Measurements from ENCODE around the gene PTPRM.

Gene PTPRM

GRCh38 chr18:7677424-7677823 is 110.3 kb downstream of the PTPRM start:
- DNase-seq: no peak

DNA sequence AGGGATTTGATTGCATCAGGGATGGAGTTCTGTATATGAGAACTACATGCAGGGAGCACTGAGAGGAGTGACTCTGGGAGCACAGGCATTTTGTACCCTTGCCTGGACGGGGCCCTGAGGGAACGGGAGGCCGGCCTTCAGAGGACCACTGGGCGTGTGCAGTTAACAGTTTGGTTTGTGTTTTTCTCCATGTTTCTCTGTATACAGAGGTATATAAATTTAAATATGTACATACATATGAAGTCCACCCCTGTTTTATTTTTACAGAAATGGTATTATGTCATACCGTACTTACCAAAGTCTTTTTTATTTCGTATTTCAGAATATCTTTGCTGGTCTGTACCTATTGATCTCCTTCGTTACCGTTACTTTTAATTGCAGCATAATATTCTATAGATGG is 111.3 kb downstream of the PTPRM start:
- DNase-seq: no peak

GRCh38 chr18:7678801-7679200 is 111.7 kb downstream of the PTPRM start:
- no peak for DNase-seq

- DNase-seq: no peak
These were observed 114.2 kb downstream of the PTPRM start for GRCh38 chr18:7681298-7681697.

GRCh38 chr18:7682321-7682720 is 115.2 kb downstream of the PTPRM start:
- DNase-seq: no peak

DNA sequence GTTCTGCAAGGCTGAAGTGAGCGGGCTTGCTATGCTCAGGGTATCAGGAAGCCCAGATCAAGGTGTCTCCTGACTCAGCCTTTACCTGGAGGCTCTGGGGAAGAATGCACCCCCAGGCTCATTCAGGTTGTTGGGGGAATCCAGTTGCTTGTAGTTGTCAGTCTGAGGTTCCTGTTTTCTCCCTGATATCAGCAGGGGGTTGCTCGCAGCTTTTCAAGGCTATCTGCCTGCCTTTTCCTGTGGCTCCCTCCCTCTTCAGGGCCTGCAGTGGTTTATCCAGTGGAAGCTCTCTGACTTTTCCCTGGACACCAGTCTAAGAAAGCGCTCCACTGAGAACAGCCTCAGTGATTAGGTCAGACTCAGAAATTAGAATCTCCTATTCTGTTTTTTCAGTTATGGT is 116.6 kb downstream of the PTPRM start:
- no peak for DNase-seq

DNA sequence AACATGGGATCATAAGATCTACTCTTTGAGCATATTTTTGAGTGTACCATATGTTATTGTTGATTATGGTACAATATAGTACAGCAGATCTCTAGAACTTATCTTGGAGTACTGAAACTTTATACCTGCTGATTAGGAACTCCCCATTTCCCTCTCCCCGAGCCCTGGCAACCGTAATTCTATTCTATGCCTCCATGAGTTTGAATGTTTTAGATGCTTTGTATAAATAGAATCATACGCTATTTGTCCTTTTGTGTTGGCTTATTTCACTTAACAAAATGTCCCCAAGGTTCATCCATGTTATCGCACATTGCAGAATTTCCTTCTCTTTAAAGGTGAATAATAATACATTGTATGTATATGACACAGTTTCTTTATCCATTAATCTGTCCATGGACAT is 117.2 kb downstream of the PTPRM start:
- DNase-seq: no peak

DNA sequence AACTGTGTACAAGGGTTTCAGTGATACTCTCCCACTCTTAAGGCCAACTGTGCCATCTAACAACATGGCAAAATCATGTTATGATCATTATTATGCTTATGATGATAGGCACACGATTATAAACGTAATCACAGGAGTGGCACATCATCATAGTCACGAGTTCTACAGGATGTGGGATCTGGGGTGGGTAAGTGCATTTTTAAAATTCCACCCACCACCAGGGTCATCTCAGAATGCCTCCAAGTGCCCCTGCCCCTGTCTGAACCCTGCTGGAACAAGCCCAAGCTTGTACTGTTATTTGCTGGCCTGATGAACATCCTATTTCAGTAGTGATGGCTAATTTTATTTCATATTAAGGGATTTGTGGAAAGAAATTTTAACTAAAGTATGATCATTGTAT is 117.8 kb downstream of the PTPRM start:
- no peak for DNase-seq

DNA sequence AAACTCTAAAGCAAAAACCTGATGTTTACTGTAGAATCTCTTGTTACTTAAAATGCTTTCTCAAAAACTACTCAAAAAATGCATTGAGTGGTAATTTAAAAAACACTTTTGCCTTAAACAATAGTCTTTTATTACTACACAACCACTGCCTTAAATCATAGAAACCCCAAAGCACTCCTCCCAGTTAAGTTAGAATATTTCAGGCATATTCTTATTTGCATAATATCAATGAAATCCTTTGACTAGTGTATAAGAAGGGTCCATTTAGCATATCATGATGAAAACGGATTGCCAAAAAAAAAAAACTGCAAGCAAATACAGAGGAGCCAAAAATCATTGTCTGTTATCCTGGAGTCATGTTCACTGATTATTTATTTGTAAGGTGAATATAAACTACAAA is 119.2 kb downstream of the PTPRM start:
- DNase-seq: no peak

- no peak for DNase-seq
These were observed 121.5 kb downstream of the PTPRM start for GRCh38 chr18:7688580-7688979.

DNA sequence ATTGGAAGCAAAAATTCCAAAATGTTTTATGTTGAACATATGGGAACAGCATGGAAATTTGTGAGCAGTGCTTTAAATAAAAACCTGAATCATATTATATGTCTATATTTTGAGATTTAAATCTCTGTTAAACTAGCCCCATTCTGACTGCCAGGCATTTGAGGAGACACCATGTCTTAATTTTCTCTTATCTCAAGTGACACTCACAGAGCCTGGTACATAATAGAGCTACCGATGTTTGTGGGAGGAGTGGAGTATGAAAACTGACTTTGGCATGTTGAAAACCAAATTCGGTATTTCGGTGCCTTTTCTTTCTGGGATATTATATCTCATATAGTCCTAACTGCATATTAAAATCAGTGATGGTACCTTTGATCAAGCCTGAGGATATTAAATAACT is 124.1 kb downstream of the PTPRM start:
- no peak for DNase-seq

DNA sequence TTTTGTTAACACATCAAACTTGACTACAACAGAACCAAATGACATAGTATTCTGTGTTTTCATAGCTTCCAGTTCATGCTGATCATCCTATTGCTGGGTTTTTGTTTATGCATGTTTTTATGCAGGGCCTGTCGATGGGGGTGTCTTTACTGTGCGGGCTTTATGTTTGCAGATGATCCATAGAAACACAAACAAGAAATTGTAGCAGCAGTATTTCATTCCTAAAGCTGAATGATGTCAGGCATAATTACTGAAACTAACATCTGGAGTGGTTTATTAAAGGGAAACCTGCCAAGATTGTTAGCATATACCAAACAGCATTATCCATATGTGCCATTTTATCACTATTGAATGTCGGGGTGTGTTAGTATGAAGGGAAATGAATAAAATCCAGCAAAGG is 129.7 kb downstream of the PTPRM start:
- no peak for DNase-seq

DNA sequence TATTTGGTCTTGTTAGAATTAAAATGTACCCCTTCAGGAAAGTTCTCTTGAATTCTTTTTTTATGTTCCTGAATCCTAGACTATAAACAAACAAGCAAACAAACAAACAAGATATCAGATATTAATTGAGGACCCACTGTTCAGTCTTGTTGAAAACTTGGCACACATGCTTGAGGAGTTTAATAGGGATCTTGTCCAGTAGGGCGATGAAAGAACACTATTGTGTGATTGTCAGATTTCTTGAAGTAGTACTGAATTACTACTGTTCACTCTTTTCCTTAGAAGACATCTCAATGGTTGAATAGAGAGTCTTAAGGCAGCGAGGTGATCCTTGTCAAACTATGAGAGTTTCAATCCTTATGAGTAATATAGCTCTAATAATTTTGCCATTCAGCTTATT is 130.2 kb downstream of the PTPRM start:
- DNase-seq: no peak

- DNase-seq: no peak
These were observed 144.4 kb downstream of the PTPRM start for GRCh38 chr18:7711495-7711894.

DNA sequence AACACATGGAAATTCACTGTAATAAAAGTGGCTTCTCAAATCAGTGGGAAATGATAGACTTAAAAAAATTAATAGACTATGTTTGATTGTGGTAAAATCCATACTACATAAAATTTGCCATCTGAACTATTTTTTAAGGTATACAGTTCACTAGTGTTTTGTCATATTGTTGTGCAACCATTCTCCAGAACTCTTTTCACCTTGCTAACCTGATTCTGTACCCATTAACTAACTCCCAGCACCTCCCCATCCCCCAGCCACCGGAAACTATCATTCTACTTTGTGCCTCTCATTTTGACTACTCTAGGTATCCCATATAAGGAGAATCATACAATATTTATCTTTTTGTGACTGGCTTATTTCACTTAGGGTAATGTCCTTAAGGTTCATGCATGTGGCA is 153.3 kb downstream of the PTPRM start:
- no peak for DNase-seq

DNA sequence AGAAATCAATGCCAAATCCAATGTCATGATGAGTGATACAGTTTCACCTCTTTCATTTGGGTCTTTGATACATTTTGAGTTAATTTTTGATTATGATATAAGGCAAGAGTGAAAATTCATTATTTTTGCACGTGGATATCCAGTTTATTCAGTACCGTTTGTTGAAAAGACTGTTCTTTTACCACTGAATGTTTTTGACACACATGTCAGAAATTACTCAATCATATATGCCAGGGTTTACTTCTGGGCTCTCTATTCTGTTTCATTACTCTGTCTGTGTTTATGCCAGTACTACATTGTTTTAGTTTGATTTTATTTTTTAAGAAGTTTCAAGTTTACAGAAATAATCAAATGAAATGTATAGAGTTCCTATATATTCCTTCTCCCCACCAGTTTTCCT is 154.4 kb downstream of the PTPRM start:
- no peak for DNase-seq

DNA sequence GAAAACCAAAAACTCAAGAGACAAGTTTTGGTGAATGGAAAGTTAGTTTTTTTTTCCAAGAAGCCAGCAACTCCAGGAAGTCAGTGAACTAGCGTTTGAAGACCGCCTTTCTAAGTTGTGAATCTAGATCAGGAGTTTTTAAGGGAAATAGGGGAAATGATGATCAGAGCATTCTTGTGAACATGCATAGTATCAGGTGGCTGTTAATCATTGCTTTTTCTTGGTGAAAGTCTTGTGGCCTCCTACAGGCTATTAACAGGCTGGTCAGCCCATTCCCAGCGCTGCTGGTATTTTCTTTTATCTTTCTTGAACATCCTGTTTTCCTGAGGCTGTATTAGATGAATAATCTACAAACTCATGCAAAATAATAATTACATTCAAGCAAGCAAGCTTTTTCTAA is 155.8 kb downstream of the PTPRM start:
- DNase-seq: no peak

- DNase-seq: no peak
These were observed 156.4 kb downstream of the PTPRM start for GRCh38 chr18:7723558-7723957.

DNA sequence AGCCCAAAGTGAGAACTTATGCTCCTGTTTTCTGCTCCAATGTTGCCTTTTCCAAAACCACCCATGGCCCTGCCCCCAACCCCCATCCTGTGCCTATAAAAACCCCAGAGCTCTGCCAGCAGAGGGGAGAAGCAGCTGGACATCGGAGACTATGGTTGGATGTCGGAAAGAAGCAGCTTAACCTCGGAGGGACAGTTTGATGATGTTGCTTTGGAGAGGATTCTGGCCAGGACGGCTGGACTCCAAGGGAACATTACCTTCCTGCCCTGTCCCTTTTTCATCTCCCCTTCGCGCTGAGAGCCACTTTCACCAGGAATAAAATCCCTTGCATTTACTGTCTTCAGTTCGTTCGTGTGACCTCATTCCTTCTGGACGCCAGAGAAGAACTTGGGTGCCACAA is 158.4 kb downstream of the PTPRM start:
- no peak for DNase-seq

- DNase-seq: no peak
These were observed 158.8 kb downstream of the PTPRM start for GRCh38 chr18:7725897-7726296.

DNA sequence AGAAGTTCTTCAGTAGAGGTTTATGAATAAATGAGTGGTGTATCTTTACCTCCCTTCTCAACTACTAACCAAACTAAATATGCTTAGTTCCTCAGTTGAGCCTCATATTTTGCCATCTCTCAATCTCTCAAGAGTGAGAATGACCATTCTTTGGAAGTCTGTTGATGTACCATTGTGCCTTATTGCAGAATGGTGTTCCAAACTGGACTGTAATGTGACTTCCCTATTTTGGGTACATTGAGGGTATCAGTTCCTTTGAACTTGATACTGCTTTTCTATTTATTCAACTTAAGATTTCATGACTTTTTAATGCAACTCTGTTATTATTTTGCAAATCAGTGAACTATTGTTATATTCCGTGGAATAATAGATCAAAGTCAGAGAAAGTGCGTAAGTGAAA is 159.4 kb downstream of the PTPRM start:
- DNase-seq: no peak

- no peak for DNase-seq
These were observed 160.4 kb downstream of the PTPRM start for GRCh38 chr18:7727361-7728076.

DNA sequence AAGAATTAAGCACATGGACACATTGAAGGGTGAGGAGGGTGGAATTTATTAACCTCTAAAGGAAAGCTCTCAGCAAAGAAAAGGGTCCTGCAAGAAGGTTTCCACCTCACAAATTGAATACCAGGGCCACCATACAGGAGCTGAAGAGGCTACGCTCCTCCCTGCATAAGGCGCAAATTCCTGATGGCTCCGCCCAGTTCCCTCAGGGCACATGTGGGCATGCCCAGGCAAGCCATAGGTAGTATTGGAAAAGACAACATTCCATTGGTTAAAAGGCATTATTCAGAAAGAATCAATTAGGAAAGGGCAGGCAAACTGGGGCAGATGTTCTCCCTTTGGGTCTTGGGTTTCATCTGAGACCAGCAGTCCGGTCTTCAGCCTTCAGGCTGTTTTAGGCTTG is 161.2 kb downstream of the PTPRM start:
- DNase-seq: no peak

DNA sequence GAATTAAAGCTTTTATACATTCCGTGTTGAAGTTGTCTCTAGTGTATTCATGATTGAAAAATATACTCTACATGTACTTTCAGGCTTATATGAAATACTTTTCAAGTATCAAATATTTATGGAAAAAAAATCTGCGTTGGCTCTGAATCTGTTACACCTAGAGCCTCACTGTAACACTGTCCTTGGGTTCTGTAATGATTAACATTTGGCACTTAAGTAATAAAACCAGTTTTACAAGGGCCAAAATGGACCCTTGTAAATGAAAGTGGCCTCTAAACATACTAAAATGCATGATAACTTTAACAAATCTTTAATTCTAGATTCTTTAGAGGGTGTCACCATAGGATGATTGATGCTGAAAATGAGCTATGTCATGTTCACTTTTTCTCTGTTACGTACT is 162.8 kb downstream of the PTPRM start:
- no peak for DNase-seq

GRCh38 chr18:7730682-7731081 is 163.6 kb downstream of the PTPRM start:
- DNase-seq: no peak

DNA sequence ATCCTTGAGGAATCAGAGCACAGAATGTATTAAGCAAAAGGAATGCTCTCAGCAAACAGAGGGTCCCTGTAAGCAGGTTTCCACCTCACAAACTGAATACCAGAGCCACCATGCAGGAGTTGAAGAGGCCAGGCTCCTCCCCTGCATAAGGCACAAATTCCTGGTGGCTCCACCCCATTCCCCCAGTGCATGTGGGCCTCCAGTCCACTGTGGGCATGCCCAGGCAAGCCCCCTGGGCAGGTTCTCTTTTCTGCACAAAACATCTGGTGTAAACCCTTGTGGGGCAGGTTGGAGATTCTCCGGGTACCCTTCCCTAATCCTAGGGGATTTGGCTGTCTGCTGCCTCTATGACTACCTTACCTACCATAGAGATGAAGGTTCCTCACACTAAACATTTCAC is 166.5 kb downstream of the PTPRM start:
- DNase-seq: no peak

Measured in DMS153 (cell line).